ENCODE measurements around the gene PCBP3.

PCBP3 gene

DNA sequence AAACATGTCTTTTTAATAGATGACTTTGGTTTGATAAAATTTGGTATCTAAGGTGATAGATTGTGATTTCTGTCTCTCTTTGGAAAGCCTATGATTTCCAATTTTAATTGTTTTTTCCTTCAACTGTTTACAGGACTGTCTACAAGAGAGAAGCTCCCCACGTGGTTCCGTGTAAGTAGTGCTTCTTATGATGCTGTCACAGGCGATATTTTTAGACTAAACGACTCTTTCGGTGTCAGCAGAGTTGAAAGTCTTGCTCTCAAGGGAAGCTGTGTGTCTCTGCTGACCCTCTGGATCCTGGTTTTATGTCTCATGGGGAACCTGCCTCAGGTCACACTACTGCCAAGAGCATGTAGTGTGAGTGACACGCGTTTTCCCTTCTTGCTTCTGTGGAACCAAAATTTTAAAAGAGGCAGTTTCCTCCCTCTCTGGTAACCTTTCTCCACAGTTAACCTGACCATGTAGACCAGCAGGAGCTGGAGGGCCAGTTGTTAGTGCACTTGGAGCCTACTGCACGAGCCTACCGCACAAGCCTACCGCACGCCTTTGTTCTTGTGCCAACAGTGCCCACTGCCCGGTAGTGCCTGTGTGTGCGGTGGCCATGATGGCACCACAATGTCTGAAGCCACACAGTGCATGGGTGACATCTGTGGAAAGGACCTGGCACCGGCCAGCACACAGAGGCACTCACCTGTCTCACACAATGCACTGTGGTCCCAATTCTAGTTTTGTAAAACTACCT, 91.9 kb downstream of the PCBP3 start:
- no peak for DNase-seq

DNA sequence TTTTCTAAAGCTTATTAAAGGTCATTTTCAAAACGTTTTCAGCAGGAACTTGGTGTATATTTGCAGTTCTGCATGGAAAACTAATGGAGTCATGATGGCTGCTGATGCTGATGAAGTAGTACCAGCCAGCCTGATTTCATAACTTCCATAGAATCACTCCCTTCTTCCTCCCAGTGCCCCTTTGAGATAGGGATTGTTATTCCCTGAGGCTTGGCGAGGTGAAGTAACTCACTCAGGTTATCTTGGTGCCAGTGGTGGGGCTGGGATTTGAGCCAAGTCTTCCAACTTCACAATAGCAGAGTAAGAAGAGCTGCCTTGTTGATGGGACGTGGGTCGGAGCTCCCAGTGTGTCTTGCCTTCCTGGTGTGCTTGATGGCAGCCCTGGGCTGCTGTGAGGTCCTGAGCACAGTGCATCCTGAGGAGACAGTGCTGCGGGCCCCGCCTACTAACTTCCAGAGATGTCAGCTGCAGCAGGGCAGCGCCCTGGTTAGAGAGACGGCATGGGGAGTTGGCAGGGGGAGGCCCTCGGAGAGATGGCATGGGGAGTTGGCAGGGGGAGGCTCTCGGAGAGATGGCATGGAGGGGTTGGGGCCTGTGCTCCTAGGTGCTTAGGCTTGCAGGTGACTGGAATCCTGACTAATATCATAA, 92.6 kb downstream of the PCBP3 start:
- no peak for DNase-seq

GRCh38 chr21:45736690-45737484, 93.4 kb downstream of the PCBP3 start:
- DNase-seq = no peak

DNA sequence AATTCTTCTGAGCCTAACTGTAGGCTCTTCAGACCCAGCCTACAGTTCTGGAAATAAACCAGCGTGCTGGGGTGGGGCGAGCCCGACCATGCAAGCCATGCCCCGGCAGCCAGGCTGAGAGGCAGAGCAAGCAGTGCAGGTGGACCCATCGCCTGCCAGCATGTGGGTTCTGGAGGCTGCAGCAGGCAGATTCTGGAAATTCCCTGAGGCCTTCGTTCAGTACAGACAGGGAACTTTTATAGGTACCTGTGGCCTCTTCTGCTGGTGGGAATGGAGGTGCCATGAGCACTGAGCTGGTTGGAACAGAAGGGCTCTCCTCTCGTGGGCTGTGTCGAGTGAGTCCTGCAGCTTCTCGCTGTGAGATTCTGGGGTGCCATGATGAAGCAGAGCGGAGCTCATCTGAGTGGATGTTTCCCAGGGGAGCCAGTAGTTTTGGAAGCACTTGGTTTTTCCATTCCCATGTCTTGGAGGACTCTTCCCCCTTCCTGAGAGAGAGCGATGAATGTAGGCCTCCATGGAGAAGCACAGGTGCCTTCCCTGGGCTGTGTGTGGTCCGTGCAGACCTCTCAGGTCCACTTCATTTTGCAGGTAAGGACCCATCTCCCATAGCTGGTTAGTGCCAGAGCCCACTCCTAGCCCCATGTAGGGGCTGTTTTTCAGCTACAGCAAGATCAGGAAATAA, 94.1 kb downstream of the PCBP3 start:
- DNase-seq = no peak

GRCh38 chr21:45739218-45740087, 95.9 kb downstream of the PCBP3 start:
- DNase-seq = no peak

- DNase-seq = no peak
Measured at GRCh38 chr21:45740088-45740440, 96.5 kb downstream of the PCBP3 start.

GRCh38 chr21:45740491-45741357, 97.2 kb downstream of the PCBP3 start:
- DNase-seq = no peak

- DNase-seq = no peak
Measured at GRCh38 chr21:45741691-45742090, 98.2 kb downstream of the PCBP3 start.

DNA sequence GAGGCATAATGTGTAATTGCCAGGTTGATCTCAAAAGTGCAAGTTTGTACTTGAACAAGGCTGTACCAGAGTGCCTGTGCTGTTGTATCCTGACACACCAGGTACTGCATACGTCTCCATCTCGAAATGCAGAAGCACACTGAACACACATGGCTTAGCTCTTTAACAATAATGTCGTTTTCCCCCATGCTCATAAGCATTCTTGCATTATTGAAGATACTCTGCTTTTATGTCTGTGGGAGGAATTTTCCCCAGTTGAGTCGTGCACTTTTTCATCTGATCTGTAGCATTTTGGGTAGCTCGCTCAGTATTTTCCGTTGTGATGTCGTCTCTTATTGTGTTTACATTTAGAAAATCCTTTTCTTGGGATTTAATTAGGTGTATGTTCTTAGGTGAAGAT, 98.7 kb downstream of the PCBP3 start:
- DNase-seq = no peak

DNA sequence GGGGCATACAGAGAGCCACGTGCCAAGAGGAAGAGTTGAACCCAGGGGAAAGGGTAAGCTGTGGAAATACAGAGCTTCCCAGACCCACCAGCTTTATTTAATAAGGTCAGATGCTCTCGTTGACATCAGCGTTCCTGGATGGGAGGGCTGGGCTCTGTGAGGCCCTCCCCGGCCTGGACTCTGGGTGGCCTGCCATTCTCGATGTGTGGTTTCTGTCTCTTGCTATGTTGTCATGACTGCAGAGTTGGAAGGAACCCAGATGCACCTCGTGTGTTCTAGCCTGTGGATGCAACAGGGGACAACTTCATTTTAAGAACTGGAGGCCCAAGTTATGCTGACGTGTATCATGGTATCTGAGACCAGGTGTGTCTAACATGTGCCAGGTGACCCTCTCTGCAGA, 101.7 kb downstream of the PCBP3 start:
- DNase-seq = no peak

DNA sequence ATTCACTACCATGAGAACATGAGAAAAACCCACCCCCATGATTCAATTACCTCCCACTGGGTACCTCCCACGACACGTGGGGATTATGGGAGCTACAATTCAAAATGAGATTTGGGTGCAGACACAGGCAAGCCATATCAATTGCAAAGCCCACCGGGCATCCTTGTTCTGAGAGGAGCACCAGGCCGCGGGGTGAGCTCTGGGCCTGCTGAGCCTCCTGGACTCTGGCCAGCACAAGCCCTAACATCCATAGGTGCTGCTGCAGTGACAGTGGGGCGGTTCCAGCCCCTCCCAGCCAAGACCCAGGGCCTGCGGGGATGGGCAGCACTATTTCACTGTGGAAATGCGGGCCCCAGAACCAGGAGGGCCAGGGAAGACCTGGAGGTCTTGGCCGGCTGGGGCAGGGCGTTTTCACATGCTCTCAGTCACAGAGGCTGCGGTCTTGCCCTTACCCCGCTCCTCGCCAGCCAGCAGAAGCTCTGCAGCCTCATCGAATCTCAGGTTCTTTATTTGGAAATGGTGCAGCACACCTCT, 103.8 kb downstream of the PCBP3 start:
- no peak for DNase-seq

DNA sequence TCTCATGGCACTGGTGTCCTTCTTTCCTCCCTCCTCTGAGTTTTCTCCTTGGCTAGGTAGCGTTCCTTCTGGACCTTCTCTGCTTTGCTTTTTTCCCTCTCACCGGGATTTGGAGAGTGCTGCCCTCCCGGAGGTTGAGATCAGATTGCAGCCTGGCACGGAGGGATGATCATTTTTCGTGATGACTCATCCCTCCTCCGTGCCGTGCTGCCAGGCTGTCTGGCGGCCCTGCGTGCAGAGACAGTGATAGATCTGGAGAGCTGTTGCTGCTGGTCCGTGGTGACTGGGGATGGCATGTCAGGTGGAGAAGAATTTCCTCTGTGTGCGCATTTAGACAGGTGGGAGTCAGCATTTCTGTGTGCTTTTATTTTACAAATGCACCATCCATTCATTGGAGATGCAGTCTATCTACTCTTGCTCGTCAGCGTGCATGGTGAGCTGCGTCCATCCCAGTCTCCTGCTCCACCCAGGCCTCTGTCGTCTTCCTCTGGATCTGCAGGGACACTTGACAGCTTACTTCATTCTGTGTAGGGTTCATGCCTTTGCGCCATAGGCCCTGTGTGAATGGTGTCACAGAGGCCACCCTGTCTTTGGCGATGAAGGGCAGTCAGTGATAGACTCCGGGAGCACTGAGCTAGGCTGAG, 104.4 kb downstream of the PCBP3 start:
- no peak for DNase-seq

DNA sequence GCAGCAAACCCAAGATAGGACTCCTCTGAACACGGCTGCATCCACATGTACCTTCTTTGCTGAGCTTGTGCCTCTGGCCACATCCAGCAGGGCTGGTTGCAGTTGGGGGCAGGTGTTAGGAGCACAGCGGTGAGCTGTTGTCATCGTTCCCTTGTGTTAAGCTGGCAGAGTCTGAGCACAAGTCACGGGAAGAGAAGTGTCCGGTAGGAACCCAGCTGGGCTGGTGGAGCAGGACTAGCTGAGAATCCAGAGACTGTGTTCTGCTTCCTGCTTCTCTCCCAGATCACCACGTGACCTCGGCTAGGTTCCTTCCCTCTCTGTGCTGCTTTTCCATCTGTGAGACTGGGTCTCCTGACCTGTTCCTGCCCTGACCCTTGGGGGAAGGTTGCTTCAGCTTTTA, 105.1 kb downstream of the PCBP3 start:
- DNase-seq = no peak

- no peak for DNase-seq
Measured at GRCh38 chr21:45749974-45750373, 106.4 kb downstream of the PCBP3 start.

DNA sequence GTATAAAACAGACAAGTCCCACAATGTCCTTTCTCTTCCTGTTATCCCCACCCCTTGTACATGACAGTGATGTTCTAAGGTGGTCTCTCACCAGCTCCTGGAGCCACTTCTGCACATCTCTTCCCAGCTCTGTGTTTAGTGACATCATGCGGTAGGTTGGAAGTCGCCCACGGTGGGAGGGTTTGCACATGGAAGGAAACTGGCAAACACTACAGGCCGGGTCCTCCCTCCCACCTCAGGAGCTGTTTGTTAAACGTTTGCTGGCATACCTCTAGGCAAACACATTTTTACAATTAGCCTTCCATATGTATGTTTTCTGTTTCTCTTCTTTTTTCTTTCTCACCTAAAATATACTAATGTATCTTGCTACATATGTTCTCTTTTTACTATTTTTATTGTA, 107.4 kb downstream of the PCBP3 start:
- DNase-seq = no peak

DNA sequence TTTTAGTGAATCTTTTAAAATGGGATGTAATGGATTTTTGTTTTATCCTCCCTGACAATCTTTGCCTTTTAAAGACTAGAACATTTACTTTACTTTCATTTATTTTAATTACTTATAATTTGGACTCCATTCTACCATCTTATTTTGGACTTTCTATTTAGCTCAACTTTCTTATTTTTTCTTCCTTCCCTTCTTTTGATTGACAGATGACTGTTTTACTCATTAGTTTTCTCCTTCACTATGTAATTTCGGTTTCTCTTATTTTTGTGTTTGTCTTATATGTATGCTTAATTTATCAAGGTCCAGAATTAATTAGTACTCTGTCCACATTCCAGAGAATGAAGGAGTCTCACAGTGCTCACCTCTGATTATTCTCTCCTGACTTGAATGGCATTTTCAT, 109.9 kb downstream of the PCBP3 start:
- DNase-seq = no peak

- DNase-seq = no peak
Measured at GRCh38 chr21:45756029-45756428, 112.5 kb downstream of the PCBP3 start.

DNA sequence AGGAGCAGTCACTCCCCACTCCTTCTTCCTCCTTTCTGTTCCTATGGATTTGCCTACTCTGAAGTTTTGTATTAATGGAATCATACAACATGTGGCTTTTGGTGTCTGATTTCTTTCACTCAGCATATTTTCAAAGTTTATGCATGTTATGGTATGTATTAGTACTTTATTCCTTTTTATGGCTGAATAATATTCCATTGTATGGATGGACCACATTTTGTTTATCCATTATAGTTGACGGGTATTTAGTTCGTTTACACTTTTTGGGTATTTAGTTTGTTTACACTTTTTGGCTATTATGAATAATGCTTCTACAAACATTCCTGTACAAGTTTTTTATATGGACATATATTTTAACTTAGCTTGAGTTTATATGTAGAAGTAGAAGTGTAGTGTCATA, 113.1 kb downstream of the PCBP3 start:
- DNase-seq = no peak

DNA sequence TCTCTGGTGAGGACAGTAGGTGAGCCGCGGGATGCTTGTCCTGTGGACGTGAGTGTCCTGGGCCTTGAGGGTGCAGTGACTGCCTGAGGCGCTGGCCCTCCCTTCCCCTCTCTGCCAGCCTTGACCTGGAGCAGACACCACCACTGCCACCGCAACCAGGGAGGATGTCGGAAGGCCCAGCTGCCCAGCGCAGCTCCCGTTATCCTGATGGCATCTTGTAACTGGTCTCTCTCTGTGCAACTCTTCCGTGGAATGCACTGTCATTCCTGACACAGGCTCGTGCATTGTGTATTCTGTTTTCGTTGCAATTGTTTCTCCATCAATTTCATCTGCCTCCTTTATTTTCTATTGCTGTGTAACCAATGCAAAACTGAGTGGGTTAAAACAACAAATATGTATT, 118.2 kb downstream of the PCBP3 start:
- DNase-seq = no peak

- no peak for DNase-seq
Measured at GRCh38 chr21:45763074-45763473, 119.5 kb downstream of the PCBP3 start.

DNA sequence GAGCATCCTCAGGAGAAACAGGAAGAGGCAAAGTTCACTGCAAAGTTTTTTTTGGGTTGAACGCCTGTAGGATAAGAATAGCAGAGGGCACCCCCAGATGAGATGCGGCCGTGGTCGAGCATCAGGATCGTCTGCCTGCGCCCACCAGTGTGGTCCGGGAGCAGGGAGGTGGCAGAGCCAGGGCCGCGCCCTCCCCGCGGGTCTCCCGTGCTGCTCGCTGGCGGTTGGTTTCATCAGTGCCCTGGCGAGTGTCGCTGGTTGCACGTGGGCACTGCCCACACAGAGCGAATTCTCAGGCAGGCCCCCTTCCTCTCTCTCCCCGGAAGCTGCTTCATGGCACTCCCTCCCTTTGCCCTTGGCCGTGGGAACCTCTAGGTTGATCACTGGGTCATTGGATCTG, 120.0 kb downstream of the PCBP3 start:
- DNase-seq = no peak
